Mesenchymal stem cell (in vitro differentiated cells and primary cell): ENCODE results near the gene CFAP206. TPM values are rescaled to one million over a fixed set of nuclear protein-coding genes. Genes with fewer than 3 reads are reported as not detected.

ENCODE experiments used
- DNase-seq: peaks from one replicate; pipeline ENCODE4 v3.0.0-alpha.2; 2013
- H2AFZ ChIP-seq: one replicate; pipeline ENCODE4 v1.6.1; 2013; ENCODE audit warnings: low read depth, mild to moderate bottlenecking, control low read depth, inconsistent platforms, low read length, moderate library complexity
- H2AK5ac ChIP-seq: 2 replicates; pipeline ENCODE4 v1.6.1; 2013; ENCODE audit warnings: low read length, moderate library complexity, mild to moderate bottlenecking, inconsistent platforms; ENCODE audit not compliant: severe bottlenecking
- H2BK120ac ChIP-seq: one replicate; pipeline ENCODE4 v1.6.1; 2013; ENCODE audit warnings: low read depth, mild to moderate bottlenecking, inconsistent platforms, low read length, moderate library complexity
- H2BK12ac ChIP-seq, 2 experiments: one replicate each; pipeline ENCODE4 v1.6.1; 2013; ENCODE audit warnings: inconsistent platforms in 2 of 2, low read length in 2 of 2, mild to moderate bottlenecking in 2 of 2, moderate library complexity in 2 of 2, control low read depth in 1 of 2
- H2BK15ac ChIP-seq: one replicate; pipeline ENCODE4 v1.6.1; 2013; ENCODE audit warnings: mild to moderate bottlenecking, low read depth, inconsistent platforms; ENCODE audit not compliant: poor library complexity, severe bottlenecking
- H2BK5ac ChIP-seq: 2 replicates; pipeline ENCODE4 v1.6.1; 2013; ENCODE audit warnings: low read depth, mild to moderate bottlenecking, low read length, control low read depth, inconsistent platforms; ENCODE audit not compliant: poor library complexity, severe bottlenecking
- H3K14ac ChIP-seq, 2 experiments: one replicate each; pipeline ENCODE4 v1.6.1; 2013; ENCODE audit warnings: inconsistent platforms in 2 of 2, low read length in 2 of 2, control low read depth in 1 of 2, mild to moderate bottlenecking in 1 of 2, moderate library complexity in 1 of 2
- H3K18ac ChIP-seq, 2 experiments: one replicate each; pipeline ENCODE4 v1.6.1; 2013; ENCODE audit warnings: inconsistent platforms in 2 of 2, low read length in 2 of 2, control low read depth in 1 of 2, low read depth in 1 of 2, mild to moderate bottlenecking in 1 of 2
- H3K23ac ChIP-seq, 2 experiments: one replicate each; pipeline ENCODE4 v1.6.1; 2013; ENCODE audit warnings: inconsistent platforms in 2 of 2, low read length in 2 of 2, mild to moderate bottlenecking in 2 of 2, moderate library complexity in 2 of 2, control low read depth in 1 of 2
- H3K27ac ChIP-seq: 2 replicates; pipeline ENCODE4 v1.5.1; 2013; ENCODE audit warnings: mild to moderate bottlenecking, moderate library complexity, low read length, control low read depth, inconsistent platforms; ENCODE audit not compliant: poor library complexity, severe bottlenecking
- H3K27me3 ChIP-seq, 2 experiments: 2 replicates each; pipeline versions ENCODE4 v1.6.1 to v1.7.0; 2013; ENCODE audit warnings: low read length in 2 of 2, mild to moderate bottlenecking in 2 of 2, moderate library complexity in 2 of 2, control low read depth in 1 of 2, inconsistent platforms in 1 of 2; ENCODE audit not compliant: control insufficient read depth in 1 of 2, insufficient read depth in 1 of 2
- H3K36me3 ChIP-seq, 2 experiments: 2 replicates each; pipeline versions ENCODE4 v1.6.1 to v1.7.0; 2013; ENCODE audit warnings: low read length in 2 of 2, control low read depth in 1 of 2, inconsistent platforms in 1 of 2, low read depth in 1 of 2, mild to moderate bottlenecking in 1 of 2; ENCODE audit not compliant: insufficient read depth in 2 of 2, control insufficient read depth in 1 of 2
- H3K4ac ChIP-seq, 2 experiments: one replicate each; pipeline ENCODE4 v1.6.1; 2013; ENCODE audit warnings: inconsistent platforms in 2 of 2, low read length in 2 of 2, mild to moderate bottlenecking in 2 of 2, moderate library complexity in 2 of 2, control low read depth in 1 of 2, low read depth in 1 of 2
- H3K4me1 ChIP-seq: 2 replicates; pipeline ENCODE4 v1.6.1; 2013; ENCODE audit warnings: low read depth, low read length, control low read depth; ENCODE audit not compliant: control insufficient read depth, insufficient read depth
- H3K4me2 ChIP-seq: 2 replicates; pipeline ENCODE4 v1.6.1; 2013; ENCODE audit warnings: low read length, mild to moderate bottlenecking, inconsistent platforms; ENCODE audit not compliant: poor library complexity, severe bottlenecking
- H3K4me3 ChIP-seq, 2 experiments: 2 replicates each; pipeline versions ENCODE4 v1.5.1 to v1.7.0; 2013; ENCODE audit warnings: low read length in 2 of 2, mild to moderate bottlenecking in 2 of 2, control low read depth in 1 of 2, low read depth in 1 of 2; ENCODE audit not compliant: insufficient read depth in 1 of 2
- H3K79me1 ChIP-seq: replicated peaks from 2 replicates; pipeline ENCODE4 v1.6.1; 2013; ENCODE audit warnings: mild to moderate bottlenecking, control low read depth, low read length, inconsistent platforms; ENCODE audit not compliant: poor library complexity, severe bottlenecking
- H3K9ac ChIP-seq: 2 replicates; pipeline ENCODE4 v1.7.0; 2013; ENCODE audit warnings: mild to moderate bottlenecking, low read length, moderate library complexity
- H3K9me3 ChIP-seq: 2 replicates; pipeline ENCODE4 v1.7.0; 2013; ENCODE audit warnings: mild to moderate bottlenecking, low read length; ENCODE audit not compliant: control insufficient read depth
- H4K8ac ChIP-seq: one replicate; pipeline ENCODE4 v1.6.1; 2013; ENCODE audit warnings: inconsistent platforms, mild to moderate bottlenecking, low read length, moderate library complexity
- H4K91ac ChIP-seq: one replicate; pipeline ENCODE4 v1.6.1; 2013; ENCODE audit warnings: mild to moderate bottlenecking, low read length, inconsistent platforms
- WGBS: methylation state at CpG from one replicate; pipeline ENCODE4 v1.1.7; 2013; ENCODE audit warnings: mixed read lengths; 5-methylcytosine and 5-hydroxymethylcytosine counted together
- polyA plus RNA-seq, 2 experiments: library from polyadenylated mRNA; stranded (reverse); fragments of 200-250 nt; gene quantifications; one replicate each; pipeline ENCODE4 v1.2.3, GENCODE V29; 2013

Gene CFAP206
- polyA plus RNA-seq (2013, experiment 1 of 2), result 0.22 TPM
- polyA plus RNA-seq (2013, experiment 2 of 2), result 0.29 TPM

GRCh38 chr6:87407901-87408720 is at the start of gene CFAP206:
TSS of gene CFAP206 (plus strand) at chr6:87407972. CDS start at chr6:87409840, 1,868 bp downstream.
- peak within 1 kb of the TSS; percentile 59 for H3K4me2 ChIP-seq
- H3K27ac ChIP-seq, result peak within 1 kb of the TSS; percentile 72
- no peak within 1 kb of the TSS for H2BK12ac ChIP-seq
- H4K8ac ChIP-seq, result peak within 1 kb of the TSS; percentile 95
- no peak within 1 kb of the TSS for H2AK5ac ChIP-seq
- peak within 1 kb of the TSS; percentile 82 for H2BK5ac ChIP-seq
- DNase-seq, result peak; percentile 88
- H2AFZ ChIP-seq, result peak within 1 kb of the TSS; percentile 88
- H3K9ac ChIP-seq, result peak within 1 kb of the TSS; percentile 93
- peak within 1 kb of the TSS; percentile 15 for H4K91ac ChIP-seq
- peak within 1 kb of the TSS in 1 of 2 experiments; percentile 75 for H3K14ac ChIP-seq
- peak within 1 kb of the TSS; percentile 84 to 94 for H3K4me3 ChIP-seq
- H3K4me1 ChIP-seq, result no peaks in the 10 kb centered on the region
- H3K36me3 ChIP-seq, result no peaks in the 10 kb centered on the region
- no peak within 1 kb of the TSS for H2BK15ac ChIP-seq
- under 1% methylated on average over 67 of the region's 82 CpGs for WGBS
- H3K79me1 ChIP-seq, result no peaks in the 10 kb centered on the region
- H3K23ac ChIP-seq, result no peak within 1 kb of the TSS
- no peaks in the 10 kb centered on the region for H3K9me3 ChIP-seq
- peak within 1 kb of the TSS; percentile 46 to 75 for H3K18ac ChIP-seq
- peak within 1 kb of the TSS in 1 of 2 experiments; percentile 40 for H3K4ac ChIP-seq
- no peaks in the 10 kb centered on the region for H3K27me3 ChIP-seq
- H2BK120ac ChIP-seq, result no peak within 1 kb of the TSS

GRCh38 chr6:87364602-87365252 is 43.0 kb upstream of the CFAP206 start:
- Histone ChIP-seq H4K8ac (no peak overlapping the region), H2BK120ac (no peak overlapping the region), H2AFZ (no peak overlapping the region), H3K18ac (no peak overlapping the region), H3K14ac (no peak overlapping the region), H2AK5ac (no peak overlapping the region), H3K27me3 (no peaks in the 10 kb centered on the region), H3K4me1 (no peaks in the 10 kb centered on the region), H3K27ac (no peak overlapping the region), H3K9me3 (peaks cover 10% of the 10 kb centered on the region), H3K23ac (no peak overlapping the region), H2BK15ac (no peak overlapping the region), H3K36me3 (no peaks in the 10 kb centered on the region), H4K91ac (no peak overlapping the region), H3K9ac (no peak overlapping the region), H2BK12ac (no peak overlapping the region), H3K4ac (no peak overlapping the region), H3K79me1 (no peaks in the 10 kb centered on the region), H2BK5ac (no peak overlapping the region), H3K4me3 (no peak overlapping the region), H3K4me2 (no peak overlapping the region)
- WGBS, result 94% methylated on average over 3 of the region's 5 CpGs
- no peak for DNase-seq

GRCh38 chr6:87366072-87366827 is 41.5 kb upstream of the CFAP206 start:
- Histone ChIP-seq H2BK5ac (no peak overlapping the region), H3K4me1 (no peaks in the 10 kb centered on the region), H3K18ac (no peak overlapping the region), H3K23ac (no peak overlapping the region), H3K27me3 (no peaks in the 10 kb centered on the region), H3K4me3 (no peak overlapping the region), H3K27ac (no peak overlapping the region), H3K14ac (no peak overlapping the region), H4K8ac (no peak overlapping the region), H3K4me2 (no peak overlapping the region), H3K36me3 (no peaks in the 10 kb centered on the region), H3K9ac (no peak overlapping the region), H4K91ac (no peak overlapping the region), H2BK15ac (no peak overlapping the region), H3K4ac (no peak overlapping the region), H2AFZ (no peak overlapping the region), H2BK120ac (no peak overlapping the region), H3K79me1 (no peaks in the 10 kb centered on the region), H3K9me3 (peaks cover 10% of the 10 kb centered on the region), H2AK5ac (no peak overlapping the region), H2BK12ac (no peak overlapping the region)
- peak; percentile 9 for DNase-seq
- WGBS, result 72% methylated on average over 4 of the region's 4 CpGs

GRCh38 chr6:87366899-87367298 is 40.9 kb upstream of the CFAP206 start:
- Histone ChIP-seq H3K14ac (no peak overlapping the region), H2AFZ (no peak overlapping the region), H2BK5ac (no peak overlapping the region), H2BK120ac (no peak overlapping the region), H3K9ac (no peak overlapping the region), H4K8ac (no peak overlapping the region), H2AK5ac (no peak overlapping the region), H4K91ac (no peak overlapping the region), H3K36me3 (no peaks in the 10 kb centered on the region), H3K27me3 (no peaks in the 10 kb centered on the region), H3K18ac (no peak overlapping the region), H3K4me3 (no peak overlapping the region), H3K27ac (no peak overlapping the region), H3K4me2 (no peak overlapping the region), H3K23ac (no peak overlapping the region), H3K9me3 (peaks cover 10% of the 10 kb centered on the region), H3K79me1 (no peaks in the 10 kb centered on the region), H2BK12ac (no peak overlapping the region), H3K4ac (no peak overlapping the region), H2BK15ac (no peak overlapping the region), H3K4me1 (no peaks in the 10 kb centered on the region)
- no peak for DNase-seq
- 89% methylated on average over 1 of the region's 3 CpGs for WGBS
